Measurements from ENCODE around the gene LARP1.
"Not testable (repeated sequence)": the region's sequence is repeated elsewhere in the genome, so short reads cannot be mapped to it uniquely, and the experiment has no call there.

The LARP1 gene

DNA sequence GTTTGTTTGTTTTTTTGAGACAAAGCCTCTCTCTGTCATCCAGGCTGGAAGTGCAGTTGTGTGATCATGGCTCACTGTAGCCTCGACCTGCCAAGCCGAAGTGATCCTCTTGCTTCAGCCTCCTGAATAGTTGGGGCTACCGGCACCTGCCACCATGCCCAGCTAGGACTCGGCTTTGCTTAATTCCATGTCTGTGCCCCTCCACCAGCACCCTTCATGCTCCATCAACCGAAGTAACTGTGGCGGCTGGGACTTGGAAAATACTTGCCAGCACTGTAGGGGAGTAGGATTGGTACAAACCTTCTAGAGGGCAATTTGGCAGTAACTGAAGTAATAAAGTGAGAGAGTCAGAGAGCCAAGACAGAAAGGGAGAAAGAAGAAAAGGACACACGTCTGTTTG is 76.3 kb downstream of the LARP1 start:
- DNase-seq, result no peak

DNA sequence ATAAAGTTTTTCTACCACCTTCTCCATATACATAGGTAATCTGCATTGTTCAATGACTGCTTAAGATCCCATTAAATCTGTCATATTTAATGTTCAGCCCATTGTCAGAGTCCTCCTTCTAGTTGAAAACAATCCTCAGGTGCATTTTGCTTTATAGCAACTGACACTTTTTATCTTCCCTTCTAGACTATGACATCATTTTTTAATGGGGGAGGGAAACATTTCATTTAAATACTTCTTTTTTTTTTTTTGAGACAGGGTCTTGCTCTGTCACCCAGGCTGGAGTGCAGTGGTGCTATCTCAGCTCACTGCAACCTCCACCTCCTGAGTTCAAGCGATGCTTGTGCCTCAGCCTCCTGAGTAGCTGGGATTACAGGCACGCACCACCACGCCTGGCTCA is 77.6 kb downstream of the LARP1 start:
- DNase-seq, result not testable (repeated sequence)

DNA sequence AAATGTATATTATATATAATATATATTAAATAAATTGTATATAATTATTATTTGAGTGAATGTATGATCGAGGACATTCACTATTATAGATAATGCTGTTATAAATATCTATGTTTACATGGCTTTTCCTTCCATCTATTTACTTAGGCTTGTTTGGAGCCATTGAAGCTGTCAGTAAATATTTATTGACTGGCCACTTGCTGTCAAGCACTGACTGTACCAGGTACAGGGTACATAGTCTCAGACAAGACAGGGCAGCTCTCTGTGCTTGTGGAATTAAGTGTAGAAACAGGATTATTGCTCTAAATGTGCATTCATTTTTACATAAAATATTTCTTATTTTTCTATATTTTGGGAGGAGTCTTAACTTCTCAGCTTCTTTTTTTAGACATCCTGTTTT is 78.9 kb downstream of the LARP1 start:
- peak in 1 of 3 experiments; percentile 3 for DNase-seq

DNA sequence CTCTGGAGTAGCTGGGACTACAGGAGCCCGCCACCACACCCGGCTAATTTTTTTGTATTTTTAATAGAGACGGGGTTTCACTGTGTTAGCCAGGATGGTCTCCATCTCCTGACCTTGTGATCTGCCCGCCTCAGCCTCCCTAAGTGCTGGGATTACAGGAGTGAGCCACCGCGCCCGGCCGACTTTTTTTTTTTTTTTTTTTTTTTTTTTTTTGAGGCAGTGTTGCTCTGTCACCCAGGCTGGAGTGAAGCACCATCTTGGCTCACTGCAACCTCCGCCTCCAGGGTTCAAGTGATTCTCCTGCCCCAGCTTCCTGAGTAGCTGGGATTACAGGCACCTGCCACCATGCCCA is 80.5 kb downstream of the LARP1 start:
- DNase-seq, result not testable (repeated sequence)

DNA sequence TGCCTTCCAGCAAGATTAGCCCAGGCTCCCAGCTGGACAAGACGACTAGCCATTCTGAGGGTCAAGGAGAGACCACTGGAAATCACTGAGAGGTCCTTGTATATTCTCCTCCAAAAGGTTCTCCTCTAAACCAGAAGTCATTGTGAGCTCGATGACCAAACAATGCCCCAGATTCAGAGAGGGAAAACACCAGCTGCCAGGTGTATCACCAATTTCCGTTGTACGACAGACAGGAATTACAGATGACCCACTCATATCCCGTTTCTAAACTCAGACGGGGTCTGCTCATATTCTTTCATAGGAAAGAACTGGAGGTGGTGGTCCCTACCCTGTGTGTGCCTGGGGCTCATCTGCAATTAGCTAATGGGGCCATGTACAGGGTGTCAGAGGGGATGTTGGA is 81.0 kb downstream of the LARP1 start:
- DNase-seq, result peak in 1 of 3 experiments; percentile 15

DNA sequence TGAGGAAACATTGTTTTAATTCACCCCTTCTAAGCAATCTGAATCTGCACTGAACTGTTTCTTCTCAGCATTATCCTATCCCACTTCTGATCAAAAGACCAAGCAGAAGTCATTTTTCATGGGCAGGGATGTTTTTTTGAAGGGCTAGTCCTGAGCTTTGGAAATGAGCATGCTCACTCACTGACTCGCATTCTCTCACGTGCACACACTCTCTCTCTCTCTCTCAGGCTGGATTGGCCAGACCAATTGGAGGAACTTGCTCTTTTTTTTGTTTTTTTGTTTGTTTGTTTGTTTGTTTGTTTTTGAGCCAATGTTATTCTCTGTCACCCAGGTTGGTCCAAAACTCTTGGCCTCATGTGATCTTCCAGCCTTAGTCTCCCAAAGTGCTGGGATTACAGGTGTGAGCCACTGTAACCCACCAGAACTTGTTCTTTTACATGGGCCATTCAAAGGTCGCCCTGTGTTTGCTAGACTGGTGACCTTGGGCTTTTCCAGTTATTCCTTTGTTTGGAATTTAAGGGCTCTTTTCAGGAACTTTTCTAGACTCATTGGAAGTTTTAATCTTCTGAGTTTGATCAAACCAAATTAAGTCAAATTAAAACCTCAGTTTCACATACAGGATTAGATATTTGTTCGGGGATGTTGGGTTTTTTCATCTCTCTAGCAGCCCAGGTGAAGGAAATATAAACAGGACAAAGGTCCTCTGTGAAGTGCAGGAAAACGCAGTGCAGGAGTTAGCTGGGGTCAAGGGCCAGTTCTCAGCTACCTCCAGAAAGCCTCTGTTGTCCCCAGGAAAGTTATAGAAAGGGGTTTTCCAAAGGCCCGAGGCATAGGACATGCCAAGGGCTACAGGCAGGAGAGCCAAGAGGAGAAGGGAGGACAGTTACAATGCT is 82.1 kb downstream of the LARP1 start:
- DNase-seq, result no peak

DNA sequence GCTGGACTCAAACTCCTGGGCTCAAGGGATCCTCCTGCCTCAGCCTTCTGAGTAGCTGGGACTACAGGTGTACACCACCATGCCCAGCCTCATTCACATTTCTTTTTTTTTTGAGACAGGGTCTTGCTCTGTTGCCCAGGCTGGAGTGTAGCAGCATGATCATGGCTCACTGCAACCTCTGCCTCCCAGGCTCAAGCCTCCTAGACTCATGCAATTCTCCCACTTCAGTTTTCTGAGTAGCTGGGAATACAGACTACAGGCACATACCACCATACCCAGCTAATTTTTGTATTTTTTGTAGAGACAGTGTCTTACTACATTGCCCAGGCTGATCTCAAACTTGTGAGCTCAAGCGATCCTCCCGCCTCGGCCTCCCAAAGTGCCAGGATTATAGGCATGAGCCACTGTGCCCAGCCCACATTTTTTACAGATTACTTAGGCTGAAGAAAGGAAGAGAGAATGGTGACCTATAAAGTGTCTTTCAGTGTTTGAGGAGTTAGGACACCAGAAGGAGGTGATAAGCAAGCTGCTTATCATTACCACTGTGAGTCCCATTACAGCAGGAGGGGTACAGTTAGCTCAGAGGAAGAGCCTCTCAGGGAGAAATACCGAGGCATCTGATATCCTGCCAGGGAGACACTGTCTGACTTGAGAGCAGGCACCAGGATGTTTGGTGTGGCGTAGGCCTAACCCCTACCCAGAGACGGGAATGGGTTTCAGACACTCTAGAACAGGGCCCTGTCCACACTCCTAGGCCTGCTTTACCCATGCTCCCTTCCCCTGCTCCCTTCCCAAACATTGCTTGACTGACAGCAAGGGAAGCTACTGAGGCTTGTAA is 85.5 kb downstream of the LARP1 start:
- DNase-seq, result no peak

DNA sequence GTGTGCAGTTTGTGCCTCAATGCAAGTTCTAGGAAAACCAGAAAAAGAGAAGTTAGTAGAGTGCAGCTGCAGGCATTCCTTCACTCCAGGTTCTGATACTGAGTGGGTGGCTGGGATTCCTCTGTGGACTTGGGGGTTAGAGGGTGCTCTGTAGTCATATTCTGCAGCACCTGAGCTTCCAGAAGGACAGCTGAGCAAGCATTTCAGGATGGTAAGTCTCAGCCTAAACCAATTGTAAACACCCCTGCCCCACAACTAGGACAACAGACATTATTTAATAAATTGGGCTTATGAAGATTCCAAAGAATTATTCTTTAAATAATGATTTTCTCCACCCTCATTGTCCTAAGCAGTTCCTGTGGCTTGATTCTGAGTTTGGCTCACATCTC is 86.1 kb downstream of the LARP1 start:
- DNase-seq, result no peak

DNA sequence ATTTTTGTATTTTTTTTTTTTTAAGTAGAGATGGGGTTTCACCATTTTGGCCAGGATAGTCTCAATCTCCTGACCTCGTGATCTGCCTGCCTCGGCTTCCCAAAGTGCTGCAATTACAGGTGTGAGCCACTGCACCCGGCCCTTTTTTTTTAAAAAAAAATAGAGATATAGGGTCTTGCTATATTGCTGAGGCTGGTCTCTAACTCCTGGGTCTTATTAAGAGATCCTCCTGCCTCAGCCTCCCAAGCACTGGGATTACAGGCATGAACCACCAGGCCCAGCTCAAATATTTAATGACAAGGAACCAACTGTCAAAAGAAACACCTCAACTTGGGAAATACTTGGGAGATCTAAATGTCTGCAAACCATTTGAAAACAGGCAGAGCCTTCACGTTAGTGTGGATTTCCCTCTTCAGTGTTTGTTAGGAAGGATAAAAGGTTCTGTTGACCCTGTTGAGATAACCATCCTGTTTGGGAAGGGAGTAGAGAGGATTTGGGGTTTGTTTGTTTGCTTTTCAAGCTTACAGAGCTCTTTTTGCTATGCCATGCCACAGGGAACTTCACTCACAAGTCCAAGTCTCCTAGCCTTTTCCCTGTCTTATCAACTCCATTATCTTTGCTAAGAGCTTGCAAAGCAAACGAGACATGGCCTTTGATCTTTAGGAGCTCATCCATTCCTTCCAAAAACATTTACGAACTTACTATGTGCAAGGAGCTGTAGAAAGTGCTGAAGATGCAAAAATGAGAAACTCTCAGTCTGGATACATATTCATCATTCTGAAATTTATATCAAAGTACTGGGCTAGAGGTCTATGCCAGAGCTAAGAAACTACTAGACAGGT is 87.7 kb downstream of the LARP1 start:
- DNase-seq, result no peak

DNA sequence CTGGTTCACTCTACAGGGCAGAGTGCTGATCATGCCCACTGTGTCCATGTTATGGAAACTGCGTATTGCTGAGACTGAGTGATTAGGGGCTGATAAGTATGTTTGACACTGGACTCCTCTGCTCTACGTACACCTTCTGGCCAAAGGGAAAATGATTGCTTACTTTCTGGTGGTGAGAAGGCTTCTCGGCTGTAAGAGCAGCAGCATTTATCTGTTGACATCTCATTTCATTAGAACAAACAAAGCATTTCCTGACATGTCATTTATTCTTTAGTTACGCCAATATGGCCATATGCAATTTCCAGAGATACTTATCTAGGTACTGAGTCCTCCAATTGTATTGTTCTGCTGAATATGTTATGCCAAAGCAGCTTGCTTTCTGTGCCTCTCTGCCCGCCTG is 89.6 kb downstream of the LARP1 start:
- peak in 1 of 3 experiments; percentile 27 for DNase-seq

DNA sequence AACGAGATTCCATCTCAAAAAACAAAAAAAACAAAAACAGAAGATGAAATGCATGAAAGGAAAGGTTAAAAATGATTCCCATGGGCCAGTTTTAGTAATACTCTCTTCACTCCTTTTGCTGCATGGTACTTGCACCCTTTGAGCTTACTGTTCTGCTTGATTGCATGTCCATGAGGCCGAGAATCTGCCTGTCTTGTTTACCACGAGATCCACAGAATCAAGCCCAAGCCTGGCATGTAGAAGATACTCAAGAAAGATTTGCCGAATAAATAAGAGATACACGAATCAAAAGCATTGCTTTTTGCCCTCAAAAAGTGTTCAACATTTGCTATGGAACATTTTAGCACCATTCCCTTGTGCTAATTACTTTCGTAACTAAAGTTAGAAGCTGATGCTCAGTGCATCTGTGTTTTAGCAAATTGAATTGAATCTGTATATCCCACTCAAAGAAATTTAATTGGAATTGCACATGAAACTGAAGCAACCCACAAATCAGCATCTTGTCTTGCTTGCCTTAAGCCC is 94.1 kb downstream of the LARP1 start:
- DNase-seq, result no peak

DNA sequence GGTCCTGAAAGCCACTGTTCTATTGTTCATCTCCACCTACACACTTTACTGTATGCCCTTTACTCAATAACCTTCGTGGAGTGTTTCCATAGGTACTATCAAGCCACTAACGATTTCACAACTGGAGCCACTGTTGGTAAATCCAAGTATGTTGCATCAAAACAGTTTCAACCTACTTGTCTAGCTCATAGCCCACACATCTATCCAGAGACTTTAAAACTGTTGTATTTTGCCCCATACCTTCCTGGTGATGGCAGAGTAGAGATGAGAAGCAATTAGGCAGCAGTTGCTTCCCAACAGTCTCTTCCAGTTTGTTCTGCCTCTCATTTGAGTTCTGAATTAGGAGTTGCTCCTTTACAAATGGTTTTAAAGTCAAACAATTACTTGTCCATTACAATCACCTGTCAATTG is 94.6 kb downstream of the LARP1 start:
- DNase-seq, result no peak

DNA sequence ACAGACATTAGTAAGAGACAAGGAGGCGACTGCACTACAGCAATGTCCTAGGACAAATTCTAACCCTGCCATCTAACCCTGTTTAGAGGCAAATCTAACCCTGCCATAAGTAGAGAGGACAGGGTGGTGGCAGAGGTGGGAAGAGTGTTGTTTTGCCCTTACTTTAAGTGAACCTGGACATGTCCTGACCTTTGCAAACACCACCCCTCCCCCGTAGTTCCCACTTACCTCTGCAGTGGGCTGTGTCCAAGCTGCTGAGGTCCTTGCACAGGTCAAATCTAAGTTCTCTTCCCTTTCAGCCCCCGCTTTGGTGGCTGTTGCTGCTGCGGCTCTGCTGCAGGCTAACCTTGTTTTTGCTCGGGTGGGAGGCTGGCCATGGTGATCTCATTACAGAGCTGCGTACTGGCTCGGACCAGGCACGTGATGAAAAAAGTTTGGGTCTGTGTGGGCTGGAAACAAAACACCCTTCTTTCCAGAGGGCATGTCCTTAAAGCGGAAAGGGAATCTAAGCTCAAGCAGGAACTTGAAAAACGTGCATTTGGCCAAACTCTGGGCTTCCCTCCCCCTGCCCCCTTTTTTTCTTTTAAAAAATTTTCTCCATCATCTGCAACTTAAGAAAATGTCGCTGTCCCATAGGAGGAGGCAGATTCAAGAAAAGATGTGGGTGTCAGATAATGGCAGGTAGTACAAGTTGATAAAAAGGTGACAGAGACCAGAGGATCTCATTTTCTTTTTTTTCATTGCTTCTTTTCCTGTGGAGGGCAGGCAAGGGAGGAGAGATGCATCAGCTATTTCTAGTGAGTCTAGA is 95.3 kb downstream of the LARP1 start, which contains the start of gene FAXDC2:
FAXDC2 (minus strand) TSS at position 349 of the 808 bp plus-strand sequence. CDS start 12,425 bp downstream, outside the sequence.
- DNase-seq, result no peak

DNA sequence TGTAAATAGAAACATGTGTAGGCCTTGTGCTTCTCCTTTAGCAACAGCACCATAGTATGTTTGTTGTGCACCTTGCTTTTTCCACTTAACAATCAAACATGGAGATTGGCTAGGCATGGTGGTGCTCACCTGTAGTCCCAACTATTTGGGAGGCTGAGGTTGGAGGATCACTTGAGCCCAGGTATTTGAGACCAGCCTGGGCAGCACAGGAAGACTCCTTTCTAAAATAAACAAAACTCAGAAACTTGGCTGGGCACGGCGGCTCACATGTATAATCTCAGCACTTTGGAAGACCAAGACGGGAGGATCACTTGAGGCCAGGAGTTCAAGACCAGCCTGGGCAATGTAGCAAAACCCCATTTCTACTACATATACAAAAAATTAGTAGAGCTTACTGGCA is 96.2 kb downstream of the LARP1 start:
- no peak for DNase-seq

DNA sequence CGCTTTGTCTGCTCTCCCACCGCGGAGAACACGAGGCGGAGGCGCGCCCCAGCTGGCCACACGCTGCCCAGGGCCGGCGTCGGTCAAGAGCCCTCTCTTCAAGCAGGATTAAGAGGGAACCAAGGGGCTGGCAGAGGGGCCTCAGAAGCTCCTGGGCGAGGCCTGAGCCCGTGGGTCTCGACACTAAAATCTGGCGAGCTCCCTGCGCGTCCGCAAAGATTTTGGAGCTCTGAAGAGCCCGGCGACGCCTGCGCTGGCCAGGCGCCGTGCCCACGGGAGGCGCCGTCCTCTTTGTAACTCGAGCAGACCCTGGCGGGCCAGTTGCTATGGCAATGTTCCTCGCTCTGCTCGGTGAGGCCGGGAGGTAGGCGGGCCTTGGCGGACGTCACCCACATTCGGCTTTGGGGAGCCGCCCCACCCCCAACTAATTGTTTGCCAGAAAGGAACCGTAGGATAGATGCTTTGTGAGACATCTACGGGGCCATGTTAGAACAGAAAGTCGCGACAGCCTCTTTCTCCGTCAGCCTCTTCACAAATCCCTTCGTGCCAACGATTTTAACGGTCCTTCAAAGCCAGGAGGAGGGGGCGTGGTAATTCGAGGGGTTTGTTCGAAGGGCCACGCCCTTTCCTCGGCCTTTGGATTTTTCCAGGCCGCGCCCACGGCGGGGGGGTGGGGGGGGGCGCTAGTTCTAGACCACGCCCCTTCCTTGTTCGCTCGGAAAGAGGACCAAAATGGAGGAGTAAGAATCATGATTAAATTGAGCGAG is 102.5 kb downstream of the LARP1 start:
- peak; percentile 96 to 98 (median 97) for DNase-seq

DNA sequence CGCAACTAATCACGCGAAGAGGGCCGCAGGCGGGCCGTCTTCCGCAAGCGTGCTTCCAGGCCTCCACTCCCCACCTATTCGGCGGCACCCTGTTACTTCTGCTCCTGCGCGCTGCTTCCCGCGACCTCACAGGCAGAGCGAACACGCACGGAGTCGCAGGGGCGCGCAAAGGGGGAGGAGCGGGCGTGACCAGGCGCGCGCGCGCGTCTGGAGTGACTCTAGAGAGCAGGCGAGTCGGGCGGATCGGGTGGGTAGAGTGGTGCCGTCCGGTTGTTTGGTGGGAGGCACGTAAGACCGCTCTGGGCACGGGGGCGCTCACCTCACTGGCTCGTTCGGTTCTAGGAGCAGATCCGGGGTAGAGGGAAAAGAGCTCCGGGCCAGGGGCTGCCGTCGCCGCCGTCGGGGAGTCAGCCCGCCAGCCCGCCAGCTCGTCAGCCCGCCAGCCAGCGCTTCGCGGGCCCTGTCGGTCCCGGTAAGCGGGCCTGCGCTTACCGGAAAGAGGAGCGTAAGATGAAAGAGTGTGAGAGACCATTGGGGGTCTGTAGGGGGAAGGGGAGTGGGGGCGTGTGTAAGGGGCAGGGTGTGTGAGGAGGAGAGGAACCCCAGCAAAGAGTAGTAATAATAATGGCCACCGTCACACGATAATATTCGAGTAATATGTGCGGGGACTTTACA is 103.3 kb downstream of the LARP1 start, which contains the start of gene CNOT8:
CNOT8 (plus strand) TSS at position 331 of the 675 bp plus-strand sequence. CDS start 4,652 bp downstream, outside the sequence.
- peak; percentile 93 to 98 (median 97) for DNase-seq

DNA sequence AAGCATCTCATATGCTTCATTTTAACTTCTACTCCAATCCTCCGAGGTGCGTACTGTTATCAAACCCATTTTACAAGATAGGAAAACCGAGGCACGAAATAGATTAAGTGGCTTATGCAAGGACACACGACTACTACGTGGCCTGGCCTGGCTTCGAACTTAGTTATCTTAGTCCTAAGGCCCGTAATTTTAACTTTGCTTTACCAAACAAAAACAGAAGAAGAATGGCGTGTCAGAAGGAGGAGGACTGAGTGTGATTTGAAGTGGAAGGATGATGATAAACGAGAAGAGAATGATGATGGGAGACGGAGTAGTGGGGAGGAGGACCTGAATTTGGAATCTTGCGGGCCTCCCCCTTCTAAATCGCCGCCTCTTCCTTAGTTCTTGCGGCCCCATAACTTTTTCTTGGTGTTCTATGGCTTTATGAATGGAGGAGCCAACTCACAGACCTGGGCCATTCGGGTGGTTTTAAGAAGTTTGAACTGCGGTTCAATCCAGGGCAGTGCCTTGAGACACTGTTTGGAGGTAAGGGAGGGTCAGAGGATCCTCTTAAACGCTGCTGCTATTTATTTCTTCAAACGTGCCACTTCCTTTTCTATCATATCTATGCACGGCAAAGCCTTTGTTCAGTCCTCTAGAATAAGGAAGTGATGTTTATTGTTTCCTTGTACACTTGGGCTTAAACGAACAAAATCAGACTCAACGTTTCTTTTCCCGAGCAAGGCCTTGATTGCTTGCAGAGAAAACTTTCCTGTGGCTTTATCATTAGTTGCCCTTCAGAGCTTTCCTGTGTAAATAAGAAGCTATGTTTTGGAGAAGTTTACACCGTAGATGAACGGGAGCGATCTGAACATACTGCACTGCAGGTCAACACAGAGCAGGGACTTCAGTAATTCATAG is 104.0 kb downstream of the LARP1 start:
- DNase-seq, result peak in 1 of 3 experiments; percentile 44

DNA sequence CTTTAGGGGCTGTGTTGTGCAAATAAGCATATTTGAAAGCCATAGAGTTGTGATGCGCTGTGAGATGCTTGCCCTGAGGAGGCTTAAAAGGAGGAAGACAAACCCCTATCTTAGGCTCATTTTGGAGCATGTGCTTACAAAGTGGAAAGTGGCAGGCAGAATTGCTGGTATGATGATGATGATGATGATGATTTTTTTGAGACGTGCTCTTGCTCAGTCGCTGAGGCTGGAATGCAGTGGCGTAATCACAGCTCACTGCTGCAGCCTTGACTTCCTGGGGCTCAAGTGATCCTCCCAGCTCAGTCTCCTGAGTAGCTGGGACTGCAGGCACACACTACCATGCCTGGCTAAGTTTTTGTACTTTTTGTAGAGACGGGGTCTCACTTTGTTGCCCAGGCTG is 104.9 kb downstream of the LARP1 start:
- DNase-seq, result no peak

DNA sequence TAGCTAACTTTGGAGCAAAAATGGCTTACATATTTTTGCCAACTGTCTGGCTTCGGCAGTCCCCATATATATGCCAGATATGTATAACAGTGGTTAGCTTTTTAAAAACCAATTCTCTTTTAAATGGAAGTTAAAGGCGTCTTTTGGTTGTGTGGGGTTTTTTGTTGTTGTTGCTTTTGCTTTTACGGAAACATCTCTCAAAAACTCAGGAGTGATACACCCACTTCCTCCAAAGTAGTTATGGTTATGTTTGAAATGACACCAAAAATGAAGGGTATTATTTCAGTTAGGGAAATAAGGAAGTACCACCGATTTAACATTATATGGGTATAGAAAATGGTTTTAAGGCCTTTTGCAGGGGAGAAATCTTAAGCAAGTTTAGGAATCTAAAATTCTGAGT is 105.6 kb downstream of the LARP1 start:
- DNase-seq, result no peak

Measured in NCI-H1417 (cell line).